GM23338 (cell line): ENCODE measurements around the gene AQP5. TPM values are rescaled to one million over a fixed set of nuclear protein-coding genes. Genes with fewer than 3 reads are reported as not detected.

Source experiments
- CREB1 ChIP-seq: fragments of 250-450 bp; sonication (Bioruptor Pico); IDR thresholded peaks from 2 replicates; pipeline ENCODE4 v1.5.0; 2020; ENCODE audit warnings: low read depth, mild to moderate bottlenecking, moderate library complexity
- EZH2 ChIP-seq: fragments of 200-600 bp; sonication (generic); IDR thresholded peaks from one replicate; pipeline ENCODE4 v1.8.0; 2017; ENCODE audit warnings: antibody characterized with exemption, mild to moderate bottlenecking, low read depth; ENCODE audit not compliant: unreplicated experiment
- JUNB ChIP-seq: IDR thresholded peaks from one replicate; pipeline ENCODE4 v1.6.1; 2016; ENCODE audit warnings: antibody characterized with exemption; ENCODE audit not compliant: unreplicated experiment
- NANOG ChIP-seq: IDR thresholded peaks from 2 replicates; pipeline ENCODE4 v1.6.1; 2016; ENCODE audit warnings: antibody characterized with exemption, borderline replicate concordance
- POLR2AphosphoS5 ChIP-seq: IDR thresholded peaks from 2 replicates; pipeline ENCODE4 v1.6.1; 2016; ENCODE audit warnings: antibody characterized with exemption, low read depth
- ZNF331 ChIP-seq: fragments of 250-450 bp; sonication (Bioruptor Pico); IDR thresholded peaks from 2 replicates; pipeline ENCODE4 v1.5.0; 2020; ENCODE audit warnings: low read depth, mild to moderate bottlenecking, moderate library complexity
- ZNF462 ChIP-seq: fragments of 250-450 bp; sonication (Bioruptor Pico); IDR thresholded peaks from 2 replicates; pipeline ENCODE4 v1.5.0; 2020; ENCODE audit warnings: mild to moderate bottlenecking, moderate library complexity
- polyA plus RNA-seq: library from polyadenylated mRNA; unstranded; fragments of >200 nt; fragmentation: Nextera tagmentation; extraction: Ambion mirVana; gene quantifications from 2 replicates; pipeline ENCODE4 v1.2.1, GENCODE V29; 2016
- total RNA-seq: library from RNA; depleted of rRNA; stranded (reverse); fragments of >200 nt; shearing (Covaris generic); gene quantifications from 2 replicates; pipeline ENCODE4 v1.2.3, GENCODE V29; 2014
- TF ChIP-seq, protein P1 (sequence below): IDR thresholded peaks from 2 replicates; pipeline ENCODE4 v1.6.1; 2016; ENCODE audit warnings: antibody characterized with exemption

AQP5 gene
- total and polyA plus RNA-seq, 2 experiments from 2014 or later, result 1.3 to 2.2 TPM

GRCh38 chr12:49953961-49954846 is 7.5 kb upstream of the AQP5 start (continued):
- TF ChIP-seq ZNF462 (CRISPR knock-in tag) (no peak), CREB1 (CRISPR knock-in tag) (no peak), ZNF331 (CRISPR knock-in tag) (no peak), EZH2 (no peak), NANOG (no peak), POLR2AphosphoS5 (no peak), JUNB (no peak)
- TF ChIP-seq, protein P1, sequence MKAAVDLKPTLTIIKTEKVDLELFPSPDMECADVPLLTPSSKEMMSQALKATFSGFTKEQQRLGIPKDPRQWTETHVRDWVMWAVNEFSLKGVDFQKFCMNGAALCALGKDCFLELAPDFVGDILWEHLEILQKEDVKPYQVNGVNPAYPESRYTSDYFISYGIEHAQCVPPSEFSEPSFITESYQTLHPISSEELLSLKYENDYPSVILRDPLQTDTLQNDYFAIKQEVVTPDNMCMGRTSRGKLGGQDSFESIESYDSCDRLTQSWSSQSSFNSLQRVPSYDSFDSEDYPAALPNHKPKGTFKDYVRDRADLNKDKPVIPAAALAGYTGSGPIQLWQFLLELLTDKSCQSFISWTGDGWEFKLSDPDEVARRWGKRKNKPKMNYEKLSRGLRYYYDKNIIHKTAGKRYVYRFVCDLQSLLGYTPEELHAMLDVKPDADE, result no peak
